Body of pancreas (tissue), 4 donors: ENCODE results near the gene NR1H4. TPM values are rescaled to one million over a fixed set of nuclear protein-coding genes. Genes with fewer than 3 reads are reported as not detected.
A peak's percentile ranks its signal among the peaks of the same experiment; 100 is the strongest.
"Not testable (repeated sequence)": the region's sequence is repeated elsewhere in the genome, so short reads cannot be mapped to it uniquely, and the experiment has no call there.

Experiments
- ATAC-seq: fragments of 150-250 bp; one replicate; pipeline ENCODE4 v1.9.1; 2016
- DNase-seq, 4 donors: peaks; one replicate each; pipeline ENCODE4 v3.0.0-alpha.2; 2019
- H3K27ac ChIP-seq, 4 donors: fragments of 200-600 bp; sonication (generic); 1 replicate in 3 of 4; 2 replicates in 1 of 4; pipeline versions ENCODE4 v1.5.1 to v1.6.1; 2016 to 2019; ENCODE audit warnings: mild to moderate bottlenecking in 1 of 4, mixed read lengths in 1 of 4, moderate library complexity in 1 of 4
- H3K27me3 ChIP-seq, 2 donors: fragments of 200-600 bp; sonication (generic); one replicate each; pipeline ENCODE4 v1.6.0; 2016; ENCODE audit warnings: mild to moderate bottlenecking in 1 of 2
- H3K36me3 ChIP-seq, 2 donors: fragments of 200-600 bp; sonication (generic); replicated peaks in 1 of 2; 2 replicates each; pipeline ENCODE4 v1.5.1; 2016; ENCODE audit warnings: low read depth in 2 of 2; ENCODE audit not compliant: insufficient read depth in 1 of 2
- H3K4me1 ChIP-seq: fragments of 200-600 bp; sonication (generic); one replicate; pipeline ENCODE4 v1.6.0; 2016
- H3K4me3 ChIP-seq, 2 donors: fragments of 200-600 bp; sonication (generic); 1 replicate in 1 of 2; 2 replicates in 1 of 2; pipeline ENCODE4 v1.5.1; 2016 to 2019
- H3K9me3 ChIP-seq, 3 donors: fragments of 200-600 bp; sonication (generic); 1 replicate in 2 of 3; 2 replicates in 1 of 3; pipeline ENCODE4 v1.5.1; 2016
- CTCF ChIP-seq, 7 experiments: fragments of 450-650 bp in 4 of 7; fragments of 200-600 bp in 3 of 7; sonication (generic) in 3 of 7; IDR thresholded peaks; one replicate each; pipeline ENCODE4 v1.5.1; 2016 to 2019; ENCODE audit warnings: antibody characterized with exemption in 7 of 7
- POLR2A ChIP-seq, 3 donors: fragments of 450-650 bp; IDR thresholded peaks; one replicate each; pipeline ENCODE4 v1.6.1; 2016; ENCODE audit warnings: antibody characterized with exemption in 3 of 3, mild to moderate bottlenecking in 2 of 3
- WGBS, 2 donors: methylation state at CpG; one replicate each; pipeline ENCODE4 v1.1.5; 2017; 5-methylcytosine and 5-hydroxymethylcytosine counted together
- intact Hi-C: fragments of 100-400 bp; cut with DNase I; formaldehyde crosslinking; loops from one replicate; pipeline ENCODE4 v1.15.1; 2023
- total RNA-seq, 2 donors: library from RNA; depleted of rRNA; stranded (reverse); fragments of >200 nt; gene quantifications; one replicate each; pipeline ENCODE4 v1.1.0, GENCODE V29; 2016

Gene NR1H4
- total RNA-seq: 1 to 10 TPM; 1.3 to 2.9 TPM

- TF ChIP-seq CTCF (IDR thresholded peaks at IDR 0.05): no peak
- TF ChIP-seq POLR2A (IDR thresholded peaks at IDR 0.05): no peak
- Histone ChIP-seq H3K4me1 (peaks cover 9% of the 10 kb centered on the region), H3K4me3 (no peak within 1 kb of the TSS), H3K27me3 (no peaks in the 10 kb centered on the region), H3K9me3 (no peaks in the 10 kb centered on the region), H3K36me3 (no peaks in the 10 kb centered on the region), H3K27ac (peak within 1 kb of the TSS in 2 of 4 donors; percentile 4 to 30)
- DNase-seq (peak in 3 of 4 donors; percentile 12 to 51 (median 20)), ATAC-seq (peak; percentile 26)
- 43 to 45% methylated on average over 6 of the region's 6 CpGs for WGBS, 2 donors
- intact Hi-C loops: no loop called here
Measured at GRCh38 chr12:100473716-100474150, at the start of gene NR1H4. NR1H4 (plus strand) TSS chr12:100473866; CDS start chr12:100493324, 19,458 bp downstream.

GRCh38 chr12:100426145-100426544, 47.5 kb upstream of the NR1H4 start:
- intact Hi-C loops: no loop called here
- ATAC-seq: no peak
- no peaks in the 10 kb centered on the region for H3K9me3 ChIP-seq
- TF ChIP-seq CTCF (IDR thresholded peaks at IDR 0.05) (no peak), POLR2A (IDR thresholded peaks at IDR 0.05) (no peak)
- no peaks in the 10 kb centered on the region for H3K27me3 ChIP-seq
- no peaks in the 10 kb centered on the region for H3K36me3 ChIP-seq
- H3K4me1 ChIP-seq: no peaks in the 10 kb centered on the region
- DNase-seq: no peak
- H3K4me3 ChIP-seq: no peak overlapping the region
- WGBS, 2 donors: 6 to 8% methylated on average over 1 of the region's 1 CpG
- H3K27ac ChIP-seq: no peak overlapping the region

- intact Hi-C loops: no loop called here
- no peaks in the 10 kb centered on the region for H3K36me3 ChIP-seq
- no peaks in the 10 kb centered on the region for H3K9me3 ChIP-seq
- no peak overlapping the region for H3K27ac ChIP-seq
- TF ChIP-seq POLR2A (IDR thresholded peaks at IDR 0.05) (no peak), CTCF (IDR thresholded peaks at IDR 0.05) (no peak)
- 59 to 68% methylated on average over 3 of the region's 3 CpGs for WGBS, 2 donors
- ATAC-seq: peak; percentile 68
- DNase-seq: peak in 1 of 4 donors; percentile 16
- no peaks in the 10 kb centered on the region for H3K27me3 ChIP-seq
- no peaks in the 10 kb centered on the region for H3K4me1 ChIP-seq
- H3K4me3 ChIP-seq: no peak overlapping the region
Measured at GRCh38 chr12:100427078-100427477, 46.6 kb upstream of the NR1H4 start.

GRCh38 chr12:100430251-100430650, 43.4 kb upstream of the NR1H4 start:
- H3K4me3 ChIP-seq, H3K27me3 ChIP-seq, H3K36me3 ChIP-seq, ATAC-seq, H3K4me1 ChIP-seq, H3K9me3 ChIP-seq, intact Hi-C loops, DNase-seq, H3K27ac ChIP-seq: not testable (repeated sequence)
- WGBS, 2 donors: 94 to 96% methylated on average over 4 to 26 of the region's 32 CpGs

- no peak for DNase-seq
- Histone ChIP-seq H3K27me3 (no peaks in the 10 kb centered on the region), H3K9me3 (no peaks in the 10 kb centered on the region), H3K4me3 (no peak overlapping the region), H3K36me3 (no peaks in the 10 kb centered on the region), H3K4me1 (peaks cover 14% of the 10 kb centered on the region), H3K27ac (no peak overlapping the region)
- no peak for ATAC-seq
- 49 to 61% methylated on average over 2 of the region's 2 CpGs for WGBS, 2 donors
- TF ChIP-seq POLR2A (IDR thresholded peaks at IDR 0.05) (no peak), CTCF (IDR thresholded peaks at IDR 0.05) (no peak)
- intact Hi-C loops: no loop called here
Measured at GRCh38 chr12:100433701-100434100, 40.0 kb upstream of the NR1H4 start.
